HG03520 (cell line): ENCODE data around the gene BMP6.

Source experiments
- ATAC-seq: cut with Tn5 transposase; IDR thresholded peaks from one replicate; pipeline ENCODE4 v1.9.1; 2021; ENCODE audit warnings: mild to moderate bottlenecking, moderate library complexity; ENCODE audit not compliant: unreplicated experiment

BMP6 gene

GRCh38 chr6:7747016-7747415 is 21.1 kb downstream of the BMP6 start:
- ATAC-seq, result no peak

DNA sequence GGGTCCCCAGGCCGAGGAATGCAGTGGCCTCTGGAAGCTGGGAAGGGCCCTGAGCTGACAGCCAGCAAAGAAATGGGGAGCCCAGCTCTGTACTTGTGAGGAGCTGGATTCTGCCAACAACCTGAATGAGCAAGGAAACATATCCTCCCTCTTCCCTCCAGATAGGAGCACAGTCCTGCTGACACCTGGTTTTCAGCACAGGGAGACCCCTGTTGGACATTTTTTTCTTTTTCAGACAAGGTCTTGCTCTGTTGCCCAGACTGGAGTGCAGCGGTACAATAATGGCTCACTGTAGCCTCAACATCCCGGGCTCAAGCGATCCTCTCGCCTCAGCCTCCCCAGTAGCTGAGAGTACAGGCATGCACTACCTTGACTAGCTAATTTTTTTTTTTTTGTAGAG is 21.5 kb downstream of the BMP6 start:
- no peak for ATAC-seq

DNA sequence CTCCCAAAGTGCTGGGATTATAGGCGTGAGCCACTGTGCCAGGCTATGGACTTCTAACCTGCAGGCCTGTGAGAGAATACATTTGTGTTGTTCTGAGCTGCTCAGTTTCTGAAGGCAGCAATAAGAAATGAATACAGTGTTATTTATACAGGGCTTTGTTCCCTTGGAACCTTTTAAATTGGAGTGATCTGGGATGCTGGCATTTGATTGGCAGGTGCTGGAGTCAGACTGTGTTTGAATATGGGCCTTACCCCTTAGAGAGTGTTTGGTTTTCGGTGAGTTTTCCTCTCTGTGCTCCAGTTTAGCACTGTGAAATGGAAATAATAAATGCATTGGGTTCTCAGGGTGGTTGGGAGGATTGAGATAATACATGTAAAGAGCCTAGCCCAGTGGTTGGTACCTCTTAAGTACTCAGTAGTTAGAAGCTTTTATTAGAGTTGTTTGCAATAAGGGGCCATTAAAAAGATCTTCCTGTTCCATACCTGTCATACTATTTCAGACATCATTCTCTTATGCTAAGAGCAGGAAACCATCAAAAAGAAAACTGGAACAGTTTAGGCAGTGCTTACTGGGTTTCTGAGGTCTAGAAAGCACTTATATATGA is 22.1 kb downstream of the BMP6 start:
- no peak for ATAC-seq

DNA sequence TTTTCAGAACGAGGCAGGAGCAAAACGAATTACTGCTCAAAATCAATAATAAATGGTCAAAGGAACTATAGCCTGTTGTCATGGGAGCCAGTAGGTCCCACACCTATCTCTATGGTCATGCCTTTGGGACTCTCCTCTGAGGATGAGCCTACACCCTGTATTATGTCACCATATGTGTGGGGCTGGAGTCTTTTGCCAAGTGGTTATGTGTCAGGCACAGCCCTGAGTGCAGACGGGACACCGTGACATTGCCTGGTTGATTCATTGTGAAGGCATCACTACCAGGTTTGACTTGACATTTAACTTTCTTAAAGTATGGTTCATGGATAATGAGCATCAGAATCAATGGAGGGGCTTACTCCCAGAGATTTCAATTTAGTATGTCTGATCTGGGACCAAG is 23.6 kb downstream of the BMP6 start:
- ATAC-seq, result no peak

DNA sequence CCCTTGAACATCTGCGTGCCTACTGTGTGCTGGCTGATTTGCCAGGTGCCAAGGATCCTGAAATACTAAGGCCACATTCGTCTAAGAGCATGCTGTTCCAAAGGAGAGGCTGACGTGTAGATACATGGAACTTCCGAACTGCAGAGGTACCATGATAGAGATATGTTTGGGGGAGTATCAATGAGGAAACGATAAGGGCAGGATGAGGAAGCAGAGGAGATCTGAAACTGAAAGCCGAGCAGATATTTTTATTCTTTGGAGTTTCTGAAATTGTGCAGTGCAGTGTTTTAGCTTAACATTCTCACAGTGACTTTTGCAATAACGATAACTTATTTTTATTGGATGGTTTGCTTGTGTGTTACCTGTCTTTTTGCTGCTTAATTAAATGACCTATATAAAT is 24.3 kb downstream of the BMP6 start:
- ATAC-seq, result no peak

- ATAC-seq, result no peak
Observed at GRCh38 chr6:7758456-7758855, 32.6 kb downstream of the BMP6 start.

GRCh38 chr6:7759320-7759719 is 33.4 kb downstream of the BMP6 start:
- no peak for ATAC-seq

- no peak for ATAC-seq
Observed at GRCh38 chr6:7761051-7761450, 35.2 kb downstream of the BMP6 start.

GRCh38 chr6:7762760-7763159 is 36.9 kb downstream of the BMP6 start:
- ATAC-seq, result no peak

GRCh38 chr6:7763881-7764280 is 38.0 kb downstream of the BMP6 start:
- ATAC-seq, result no peak

GRCh38 chr6:7765575-7766325 is 39.9 kb downstream of the BMP6 start:
- ATAC-seq, result no peak

GRCh38 chr6:7769702-7770101 is 43.8 kb downstream of the BMP6 start:
- ATAC-seq, result no peak

- ATAC-seq, result no peak
Observed at GRCh38 chr6:7770111-7770510, 44.2 kb downstream of the BMP6 start.

- ATAC-seq, result no peak
Observed at GRCh38 chr6:7770601-7771000, 44.7 kb downstream of the BMP6 start.

DNA sequence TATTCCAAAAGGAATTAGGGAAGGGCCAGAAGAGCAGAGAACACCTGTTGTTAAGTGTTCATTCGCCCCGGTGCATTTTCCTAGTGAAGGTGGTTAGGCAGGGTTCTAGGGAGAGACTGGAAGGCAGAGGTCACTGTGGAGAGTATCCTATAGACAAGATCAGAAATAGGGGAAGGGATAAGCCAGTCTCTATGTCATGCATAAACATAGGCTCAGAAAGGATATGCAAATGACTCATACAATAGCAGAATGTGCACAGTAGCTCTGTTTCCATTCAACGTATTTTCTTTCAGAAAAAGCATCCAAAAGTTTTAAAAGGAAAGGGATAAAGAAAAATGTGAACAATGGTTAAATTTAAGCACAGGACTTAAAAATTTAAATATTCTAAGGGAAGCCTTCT is 47.4 kb downstream of the BMP6 start:
- ATAC-seq, result no peak

DNA sequence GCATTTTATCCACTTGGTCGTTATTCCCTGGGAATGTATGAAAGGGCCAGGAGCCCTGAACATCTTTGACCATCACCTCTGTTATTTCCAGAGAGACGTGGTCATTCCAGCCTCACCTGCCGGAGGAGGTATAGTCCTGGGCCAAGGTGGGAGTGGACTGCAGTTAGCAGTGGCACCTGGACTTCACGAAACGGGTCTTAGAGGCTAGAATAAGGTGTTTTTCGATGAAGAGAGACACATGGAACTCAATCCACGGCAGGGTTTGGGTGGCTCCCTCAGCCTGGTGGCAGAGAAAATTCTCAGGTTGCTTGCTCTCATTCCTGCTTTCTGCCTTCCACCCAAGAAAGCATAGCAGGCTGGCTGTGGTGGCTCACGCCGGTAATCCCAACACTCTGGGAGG is 48.0 kb downstream of the BMP6 start:
- no peak for ATAC-seq

DNA sequence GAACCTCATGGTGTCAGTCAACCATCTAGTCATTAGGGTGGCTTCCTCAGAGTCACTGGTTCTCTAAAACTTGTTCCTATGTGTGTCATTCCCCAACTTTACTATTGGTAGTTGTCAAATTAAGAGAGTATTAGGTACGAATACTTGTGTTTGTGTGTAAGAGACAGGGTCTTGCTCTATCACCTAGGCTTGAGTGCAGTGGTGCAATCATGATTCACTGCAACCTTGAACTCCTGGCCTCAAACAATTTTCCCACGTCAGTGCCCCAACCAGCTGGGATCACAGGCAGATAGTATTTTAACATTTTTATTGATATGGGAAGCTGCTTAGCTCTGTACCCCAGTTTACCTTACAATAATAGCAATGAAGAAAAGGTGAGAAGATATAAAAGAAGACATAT is 50.6 kb downstream of the BMP6 start:
- no peak for ATAC-seq

DNA sequence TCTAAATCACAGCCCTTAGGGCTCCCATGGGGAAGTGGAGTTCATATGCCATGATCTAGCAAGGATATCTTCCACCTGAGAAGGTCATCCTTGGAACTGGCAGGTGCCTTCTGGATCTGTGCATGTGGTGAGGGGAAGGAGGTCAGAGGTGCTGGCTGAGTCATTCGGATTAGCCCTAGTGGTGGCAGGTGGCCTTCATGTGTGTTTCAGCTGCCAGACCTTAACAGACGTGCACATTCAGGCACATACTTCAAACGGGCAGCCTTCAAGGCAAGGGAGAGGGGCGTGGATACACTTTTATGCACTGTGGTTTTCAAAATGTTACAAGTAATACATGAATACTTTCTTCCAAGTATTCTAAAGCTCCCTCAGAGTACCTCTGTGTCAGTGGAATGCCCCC is 51.2 kb downstream of the BMP6 start:
- ATAC-seq, result no peak

DNA sequence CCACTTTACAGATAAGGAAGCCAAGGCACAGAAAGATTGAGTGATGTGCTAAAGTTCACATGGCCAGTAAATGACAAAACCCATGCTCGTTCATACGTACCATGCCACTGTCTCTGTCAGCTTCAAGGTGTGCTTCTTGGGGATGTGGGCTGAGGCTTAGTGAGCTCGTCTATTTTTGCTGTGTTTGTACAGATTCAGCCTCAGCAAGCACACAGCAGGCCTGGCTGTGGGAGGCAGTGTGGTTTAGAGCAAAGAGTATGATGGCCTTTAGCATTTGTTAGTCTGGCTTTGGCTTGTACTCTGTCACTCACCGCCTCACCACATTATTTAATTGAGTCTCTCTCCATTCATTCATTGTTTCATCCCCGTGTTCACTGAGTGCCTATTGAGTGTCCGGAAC is 55.3 kb downstream of the BMP6 start:
- no peak for ATAC-seq

- ATAC-seq, result no peak
Observed at GRCh38 chr6:7784248-7784647, 58.3 kb downstream of the BMP6 start.

DNA sequence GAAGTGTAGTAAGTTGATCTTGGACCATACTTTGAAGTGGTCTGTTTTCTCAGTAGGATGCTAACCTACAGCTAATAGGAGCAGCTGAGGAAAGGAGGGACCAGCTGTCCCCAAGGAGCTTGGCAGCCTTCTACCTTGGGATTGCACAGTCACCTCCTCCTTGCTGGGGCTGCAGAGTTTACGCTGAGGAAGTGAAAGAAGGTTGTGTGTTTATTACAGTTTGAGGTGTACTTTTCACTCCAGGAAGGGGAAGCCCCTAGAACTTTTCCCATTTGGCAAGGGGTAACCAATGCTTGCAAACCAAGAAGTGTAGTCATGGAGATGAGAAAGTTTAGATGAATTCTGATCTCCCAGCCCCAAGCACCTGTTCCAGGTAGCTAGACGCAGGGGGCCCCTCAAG is 58.8 kb downstream of the BMP6 start:
- ATAC-seq, result peak; percentile 67

GRCh38 chr6:7785243-7786035 is 59.5 kb downstream of the BMP6 start:
- ATAC-seq, result no peak
